ENCODE results near the gene F7.
"Not testable (repeated sequence)": the region's sequence is repeated elsewhere in the genome, so short reads cannot be mapped to it uniquely, and the experiment has no call there.

F7 gene

DNA sequence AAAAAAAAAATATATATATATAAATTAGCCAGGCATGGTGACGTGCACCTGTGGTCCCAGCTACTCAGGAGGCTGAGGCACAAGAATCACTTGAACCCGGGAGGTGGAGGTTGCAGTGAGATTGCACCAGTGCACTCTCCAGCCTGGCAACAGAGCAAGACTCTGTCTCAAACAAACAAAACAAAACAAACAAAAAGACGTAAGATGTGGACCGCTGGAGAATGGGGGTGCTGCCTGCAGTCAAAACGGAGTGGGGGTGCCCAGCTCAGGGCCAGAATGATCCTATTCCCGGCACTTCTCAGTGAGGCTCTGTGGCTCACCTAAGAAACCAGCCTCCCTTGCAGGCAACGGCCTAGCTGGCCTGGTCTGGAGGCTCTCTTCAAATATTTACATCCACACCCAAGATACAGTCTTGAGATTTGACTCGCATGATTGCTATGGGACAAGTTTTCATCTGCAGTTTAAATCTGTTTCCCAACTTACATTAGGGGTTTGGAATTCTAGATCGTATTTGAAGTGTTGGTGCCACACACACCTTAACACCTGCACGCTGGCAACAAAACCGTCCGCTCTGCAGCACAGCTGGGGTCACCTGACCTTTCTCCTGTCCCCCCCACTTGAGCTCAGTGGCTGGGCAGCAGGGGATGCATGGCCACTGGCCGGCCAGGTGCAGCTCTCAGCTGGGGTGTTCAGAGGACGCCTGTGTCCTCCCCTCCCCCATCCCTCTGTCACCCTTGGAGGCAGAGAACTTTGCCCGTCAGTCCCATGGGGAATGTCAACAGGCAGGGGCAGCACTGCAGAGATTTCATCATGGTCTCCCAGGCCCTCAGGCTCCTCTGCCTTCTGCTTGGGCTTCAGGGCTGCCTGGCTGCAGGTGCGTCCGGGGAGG, at the start of gene F7:
F7 (plus strand) TSS at position 760 of the 889 bp plus-strand sequence; CDS start at position 811, 51 bp downstream.
- peak; percentile 65 for DNase-seq (ENCODE audit: low spot score)

DNA sequence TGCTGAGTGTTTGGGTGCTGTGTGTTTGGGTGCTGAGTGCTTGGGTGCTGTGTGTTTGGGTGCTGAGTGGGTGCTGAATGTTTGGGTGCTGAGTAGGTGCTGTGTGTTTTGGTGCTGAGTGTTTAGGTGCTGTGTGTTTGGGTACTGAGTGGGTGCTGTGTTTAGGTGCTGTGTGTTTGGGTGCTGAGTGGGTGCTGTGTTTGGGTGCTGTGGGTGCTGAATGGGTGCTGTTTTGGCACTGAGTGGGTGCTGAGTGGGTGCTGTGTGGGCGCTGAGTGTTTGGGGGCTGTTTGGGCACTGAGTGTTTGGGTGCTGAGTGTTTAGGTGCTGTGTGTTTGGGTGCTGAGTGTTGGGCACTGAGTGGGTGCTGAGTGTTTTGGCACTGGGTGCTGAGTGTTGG, 48.5 kb upstream of the F7 start:
- DNase-seq (ENCODE audit: low spot score) = no peak

DNA sequence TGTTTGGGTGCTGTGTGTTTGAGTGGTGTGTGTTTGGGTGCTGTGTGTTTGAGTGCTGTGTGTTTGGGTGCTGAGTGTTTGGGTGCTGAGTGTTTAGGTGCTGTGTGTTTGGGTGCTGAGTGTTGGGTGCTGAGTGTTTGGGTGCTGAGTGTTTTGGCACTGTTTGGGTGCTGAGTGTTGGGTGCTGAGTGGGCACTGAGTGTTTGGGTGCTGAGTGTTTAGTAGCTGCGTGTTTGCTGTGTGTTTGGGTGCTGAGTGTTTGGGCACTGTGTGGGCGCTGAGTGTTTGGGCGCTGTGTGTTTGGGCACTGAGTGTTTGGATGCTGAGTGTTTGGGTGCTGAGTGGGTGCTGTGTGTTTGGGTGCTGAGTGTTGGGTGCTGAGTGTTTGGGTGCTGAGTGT, 48.0 kb upstream of the F7 start:
- DNase-seq (ENCODE audit: low spot score) = not testable (repeated sequence)

DNA sequence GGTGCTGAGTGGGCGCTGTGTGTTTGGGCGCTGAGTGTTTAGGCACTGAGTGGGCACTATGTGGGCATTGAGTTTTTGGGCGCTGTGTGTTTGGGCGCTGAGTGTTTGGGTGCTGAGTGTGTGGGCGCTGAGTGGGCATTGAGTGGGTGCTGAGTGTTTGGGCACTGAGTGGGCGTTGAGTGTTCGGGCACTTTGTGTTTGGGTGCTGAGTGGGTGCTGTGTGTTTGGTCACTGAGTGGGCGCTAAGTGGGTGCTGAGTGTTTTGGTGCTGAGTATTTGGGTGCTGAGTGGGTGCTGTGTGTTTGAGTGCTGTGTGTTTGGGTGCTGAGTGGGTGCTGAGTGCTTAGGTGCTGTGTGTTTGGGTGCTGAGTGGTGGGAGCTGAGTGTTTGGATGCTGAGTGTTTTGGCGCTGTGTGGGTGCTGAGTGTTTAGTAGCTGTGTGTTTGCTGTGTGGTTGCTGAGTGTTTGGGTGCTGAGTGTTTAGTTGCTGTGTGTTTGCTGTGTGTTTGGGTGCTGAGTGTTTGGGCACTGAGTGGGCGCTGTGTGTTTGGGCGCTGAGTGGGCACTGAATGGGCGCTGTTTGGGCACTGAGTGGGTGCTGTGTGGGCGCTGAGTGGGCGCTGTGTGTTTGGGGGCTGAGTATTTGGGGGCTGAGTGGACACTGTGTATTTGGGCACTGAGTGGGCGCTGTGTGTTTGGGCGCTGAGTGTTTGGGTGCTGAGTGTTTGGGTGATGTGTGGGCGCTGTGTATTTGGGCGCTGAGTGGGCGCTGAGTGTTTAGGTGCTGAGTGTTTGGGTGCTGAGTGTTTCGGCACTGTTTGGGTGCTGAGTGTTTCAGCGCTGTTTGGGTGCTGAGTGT, 47.2 kb upstream of the F7 start:
- no peak for DNase-seq (ENCODE audit: low spot score)

DNA sequence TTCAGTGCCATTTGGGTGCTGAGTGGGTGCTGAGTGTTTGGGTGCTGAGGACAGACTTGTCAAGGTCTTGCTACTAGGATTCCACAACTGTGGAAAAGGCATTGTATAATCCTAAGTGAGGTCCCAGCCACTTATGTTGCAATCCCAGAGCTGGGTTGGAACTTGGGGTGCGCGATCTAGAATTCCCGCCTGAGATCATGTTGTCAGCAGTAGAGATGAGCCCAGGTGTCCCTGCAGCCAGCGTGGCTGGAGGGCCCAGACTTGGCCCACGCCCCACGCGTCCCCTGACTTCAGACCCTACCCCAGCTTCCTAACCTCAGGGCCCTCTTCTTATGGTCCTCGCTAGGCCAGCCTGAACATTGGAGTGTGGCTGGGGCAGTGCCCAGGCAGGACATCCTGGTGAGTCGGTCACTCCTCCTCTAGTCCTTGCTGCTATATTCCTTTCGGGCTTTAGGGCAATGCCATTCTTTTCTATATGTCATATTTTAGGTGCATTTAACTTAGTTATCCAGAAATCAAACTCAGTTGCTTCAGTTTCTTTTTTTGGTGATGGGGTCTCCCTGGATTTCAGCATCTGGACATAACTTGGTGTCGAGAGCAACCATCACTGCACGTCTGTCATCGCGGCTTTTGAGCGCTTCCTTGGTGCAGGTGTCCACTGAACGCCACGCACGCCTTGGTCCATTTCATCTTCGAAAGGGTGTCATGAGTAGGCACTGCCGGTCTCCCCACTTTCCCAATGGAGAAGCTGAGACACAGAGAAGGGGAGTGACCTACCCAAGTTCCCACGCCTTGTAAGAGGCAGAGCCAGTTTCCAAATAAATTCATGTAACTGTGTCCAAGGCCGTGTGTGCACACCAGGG, 46.4 kb upstream of the F7 start:
- no peak for DNase-seq (ENCODE audit: low spot score)

DNA sequence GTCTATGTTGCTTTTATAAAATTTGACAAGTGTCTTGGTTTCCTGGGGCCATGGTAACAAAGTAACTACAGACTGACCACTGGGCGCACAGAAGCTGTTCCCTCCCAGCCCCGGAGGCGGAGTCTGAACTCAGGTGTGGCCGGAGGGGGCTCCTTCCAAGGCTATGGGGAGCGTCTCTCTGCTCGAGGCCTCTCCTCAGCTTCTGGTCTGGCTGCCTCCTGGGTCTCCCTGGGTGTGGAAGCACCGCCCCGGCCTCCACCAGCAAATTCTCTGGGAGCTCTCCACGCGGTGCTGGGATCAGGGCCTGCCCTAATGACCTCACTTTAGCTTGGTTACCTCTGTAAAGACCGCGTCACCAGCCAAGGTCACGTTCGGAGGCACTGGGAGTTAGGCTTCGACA, 45.7 kb upstream of the F7 start:
- DNase-seq (ENCODE audit: low spot score) = no peak

DNA sequence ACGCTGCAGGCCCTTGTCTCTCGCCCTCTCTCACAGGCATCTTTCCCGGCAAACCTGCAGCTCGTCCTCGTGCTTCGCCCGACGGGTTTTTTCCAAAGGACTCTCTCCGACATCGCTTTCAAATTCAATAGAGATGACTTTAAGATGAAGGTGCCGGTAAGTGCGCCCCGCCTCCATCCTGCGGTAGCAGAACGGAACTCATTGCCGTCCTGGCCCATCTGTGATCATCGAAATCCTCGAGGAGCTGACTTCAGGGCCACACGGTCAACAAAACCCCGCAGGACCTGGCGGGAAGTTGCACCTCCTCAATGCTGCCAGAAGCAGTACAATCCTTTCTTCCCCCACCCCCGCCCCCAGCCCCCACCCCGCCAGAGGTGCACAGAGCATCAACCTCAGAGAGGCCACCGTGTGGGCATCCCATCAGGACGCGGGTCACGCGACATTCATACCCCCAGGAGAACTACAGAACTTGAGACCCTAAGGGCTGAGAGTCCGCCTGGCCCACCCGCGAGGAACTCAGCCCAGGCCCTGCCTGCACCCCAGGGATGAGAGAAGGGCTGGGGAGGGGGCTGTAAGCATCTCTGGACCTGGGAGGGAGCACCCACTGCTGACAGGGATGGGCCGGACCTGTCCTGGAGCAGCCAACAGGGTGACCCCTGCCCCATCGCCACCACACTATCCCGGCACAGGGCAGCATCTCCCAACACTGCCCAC, 44.9 kb upstream of the F7 start:
- DNase-seq (ENCODE audit: low spot score) = no peak

DNA sequence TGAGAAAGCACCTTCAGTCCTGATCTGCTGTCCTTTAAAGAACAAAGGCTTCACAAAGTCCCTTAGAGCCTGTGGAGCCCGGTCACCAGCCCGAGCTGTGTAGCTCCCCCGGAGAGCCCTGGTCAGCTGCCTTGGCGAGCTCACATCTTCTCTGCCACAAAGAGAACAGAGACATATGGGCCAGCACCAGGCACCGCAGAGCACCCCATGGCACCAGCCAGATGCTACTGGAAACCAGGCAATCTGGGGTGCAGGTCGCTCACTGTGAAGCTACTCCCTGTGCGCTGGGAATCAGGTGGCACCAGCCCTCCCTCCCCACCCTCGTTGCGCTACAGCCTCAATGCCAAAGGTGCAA, 44.3 kb upstream of the F7 start:
- DNase-seq (ENCODE audit: low spot score) = no peak

DNA sequence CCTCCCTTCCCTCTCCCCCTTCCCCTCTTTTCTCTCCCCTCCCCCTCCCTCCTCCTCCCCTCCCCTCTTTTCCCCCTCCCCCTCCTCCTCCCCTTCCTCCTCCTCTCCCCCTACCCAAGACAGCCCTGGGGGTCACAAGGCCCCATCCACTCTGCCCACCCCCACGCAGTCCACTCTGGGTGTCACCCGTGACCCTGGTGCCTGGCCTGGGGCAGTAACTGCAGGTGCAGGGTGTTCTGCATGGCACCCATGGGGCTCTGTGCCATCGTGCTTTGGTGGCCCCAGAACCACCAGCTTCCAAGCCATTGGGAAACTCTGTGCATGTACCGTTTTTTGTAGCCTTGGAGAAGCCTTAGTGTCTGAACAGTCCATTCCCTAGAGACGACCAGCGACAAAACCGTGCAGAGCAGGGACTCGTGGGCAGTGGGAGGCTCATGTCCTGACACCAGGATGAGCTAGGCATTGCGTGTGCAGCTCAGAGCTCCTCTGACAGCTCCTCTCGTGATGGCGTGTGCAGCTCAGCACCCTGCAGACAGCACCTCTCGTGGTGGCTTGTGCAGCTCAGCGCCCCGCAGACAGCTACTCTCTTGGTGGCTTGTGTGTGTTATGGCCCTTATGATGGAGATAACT, 43.7 kb upstream of the F7 start:
- no peak for DNase-seq (ENCODE audit: low spot score)

DNA sequence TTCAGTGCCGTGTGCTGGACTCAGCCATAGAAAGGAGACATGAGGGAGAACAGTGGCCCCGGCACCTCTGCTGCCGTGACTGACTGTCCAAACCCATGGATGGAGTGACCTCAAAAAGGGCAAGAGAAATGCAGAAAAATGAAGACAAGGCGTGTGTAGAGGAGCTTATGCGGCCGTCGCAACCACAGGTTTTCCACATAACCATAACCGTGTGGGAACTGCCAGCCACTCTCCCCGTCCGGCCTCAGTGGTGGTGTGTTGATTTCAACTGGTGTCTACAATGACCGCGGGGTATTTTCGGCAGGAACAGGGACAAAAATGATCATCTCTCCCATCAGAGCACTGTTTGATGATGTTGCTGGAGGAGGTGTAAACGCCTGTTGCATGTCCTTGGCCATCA, 42.9 kb upstream of the F7 start:
- no peak for DNase-seq (ENCODE audit: low spot score)

DNA sequence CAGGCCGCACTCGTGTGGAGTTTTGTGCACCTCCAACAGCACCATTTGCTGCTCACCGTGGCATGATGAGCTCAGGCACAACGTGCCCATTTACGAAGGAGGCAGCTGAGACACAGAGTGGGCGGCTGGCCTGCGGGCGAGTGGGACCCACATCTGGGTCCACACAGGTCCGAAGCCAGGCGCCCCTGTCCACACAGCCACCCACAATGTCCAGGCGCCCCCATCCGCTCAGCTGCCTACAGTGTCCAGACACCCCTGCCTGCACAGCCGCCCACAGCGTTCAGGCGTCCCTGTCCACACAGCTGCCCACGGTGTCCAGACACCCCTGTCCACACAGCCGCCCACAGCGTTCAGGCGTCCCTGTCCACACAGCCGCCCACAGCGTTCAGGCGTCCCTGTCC, 42.5 kb upstream of the F7 start:
- no peak for DNase-seq (ENCODE audit: low spot score)

DNA sequence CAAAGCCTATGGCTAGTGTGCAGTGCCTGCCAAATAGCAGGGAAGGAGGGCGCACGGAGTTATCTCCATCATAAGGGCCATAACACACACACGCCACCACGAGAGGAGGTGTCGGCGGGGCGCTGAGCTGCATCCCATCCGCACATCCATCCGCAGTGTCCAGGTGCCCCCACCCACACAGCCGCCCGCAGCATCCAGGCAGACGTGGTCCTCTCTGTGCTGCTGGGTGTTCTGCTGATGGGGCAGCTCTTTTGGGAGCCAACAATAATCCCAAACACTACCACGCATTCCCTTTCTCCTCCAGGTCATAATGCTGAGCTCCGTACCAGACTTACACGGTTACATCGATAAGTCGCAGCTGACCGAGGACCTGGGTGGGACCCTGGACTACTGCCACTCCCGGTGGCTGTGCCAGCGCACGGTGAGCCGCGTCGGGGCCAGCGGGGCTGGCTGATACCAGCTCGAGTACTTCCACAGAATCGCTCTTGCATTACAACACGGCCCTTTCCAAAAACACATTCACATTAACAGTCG, 41.5 kb upstream of the F7 start:
- no peak for DNase-seq (ENCODE audit: low spot score)

DNA sequence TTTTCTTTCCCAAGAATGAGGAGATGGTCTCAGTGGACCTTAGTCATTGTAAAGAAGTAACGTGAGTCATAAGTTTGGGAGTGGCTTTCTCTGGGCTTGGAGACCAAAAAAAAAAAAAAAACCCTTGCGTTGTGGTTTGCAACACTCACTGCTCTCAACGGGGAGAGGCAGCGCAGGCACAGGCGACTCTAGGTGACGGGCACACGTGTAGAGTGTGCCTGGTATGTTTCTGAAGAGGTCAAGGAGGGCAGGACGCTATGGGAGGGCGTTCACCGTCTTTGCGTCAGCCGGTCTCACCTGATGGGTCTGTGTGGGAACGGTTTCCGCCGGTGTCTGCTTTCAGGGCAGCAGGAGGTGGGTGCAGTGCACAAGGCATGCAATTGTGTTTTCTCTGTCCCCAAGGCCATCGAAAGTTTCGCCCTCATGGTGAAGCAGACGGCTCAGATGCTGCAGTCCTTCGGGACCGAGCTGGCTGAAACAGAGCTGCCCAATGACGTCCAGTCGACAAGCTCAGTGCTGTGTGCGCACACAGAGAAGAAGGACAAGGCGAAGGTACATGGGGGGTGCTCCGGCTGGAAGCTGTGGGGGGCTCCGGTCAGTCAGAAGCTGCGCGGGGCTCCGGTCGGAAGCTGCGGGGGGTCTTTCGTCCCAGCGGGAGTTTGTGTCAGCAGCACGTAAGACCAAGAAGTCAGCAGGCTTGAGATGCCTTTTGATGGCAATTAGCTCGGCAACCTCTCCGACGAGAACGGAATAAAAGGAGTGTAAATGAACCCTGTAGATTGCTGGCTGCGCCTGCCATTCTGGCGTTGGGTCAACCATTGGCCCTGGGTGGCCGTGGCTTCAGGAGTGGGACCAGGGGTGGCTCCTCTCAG, 40.8 kb upstream of the F7 start:
- peak; percentile 79 for DNase-seq (ENCODE audit: low spot score)

DNA sequence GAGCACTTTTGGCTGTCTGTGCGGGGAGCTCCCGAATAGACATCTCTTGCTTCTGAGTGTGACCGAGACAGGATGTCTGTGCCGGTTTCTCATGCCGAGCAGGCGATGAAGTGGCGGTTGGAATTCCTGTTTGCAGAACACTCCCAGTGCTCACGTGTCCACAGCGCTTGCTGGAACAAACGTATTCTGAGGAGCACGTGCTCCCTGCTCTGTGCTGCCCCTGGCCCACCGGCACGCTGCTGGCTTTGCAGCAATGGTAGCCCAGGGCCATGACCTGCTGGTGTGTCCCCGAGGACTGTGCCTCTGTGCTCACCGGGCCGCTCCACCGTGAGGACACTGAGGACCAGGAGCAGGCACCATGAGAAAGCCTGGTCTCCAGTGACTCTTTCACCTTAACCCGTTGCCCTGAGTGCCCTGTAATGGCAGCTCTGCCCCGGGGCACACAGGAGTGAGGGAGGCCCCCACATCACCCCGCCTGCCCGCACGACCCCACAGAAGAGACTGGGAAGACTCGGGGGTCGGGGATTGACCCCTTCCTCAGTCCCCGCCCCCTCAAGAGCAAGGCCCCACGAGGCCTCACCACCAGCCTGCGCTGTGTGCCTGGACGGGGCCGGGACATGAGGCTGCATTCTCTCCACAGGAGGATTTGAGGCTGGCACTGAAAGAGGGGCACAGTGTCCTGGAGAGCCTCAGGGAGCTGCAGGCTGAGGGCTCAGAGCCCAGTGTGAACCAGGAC, 40.0 kb upstream of the F7 start:
- DNase-seq (ENCODE audit: low spot score) = peak; percentile 52

DNA sequence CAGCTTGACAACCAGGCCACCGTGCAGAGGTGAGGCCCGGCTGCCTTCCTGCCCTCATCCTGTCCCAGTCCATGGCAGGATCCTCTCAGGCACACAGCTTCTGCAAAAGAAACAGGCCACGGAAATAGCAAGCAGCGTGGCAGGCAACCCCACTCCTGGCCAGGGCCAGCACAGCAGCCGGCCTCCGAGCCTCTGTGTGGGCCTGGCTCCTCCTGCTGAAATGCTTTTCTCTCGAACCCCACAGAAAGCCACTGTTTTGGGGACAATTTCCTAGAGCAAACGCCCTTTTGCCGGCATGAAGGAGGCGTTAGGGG, 39.5 kb upstream of the F7 start:
- DNase-seq (ENCODE audit: low spot score) = no peak

DNA sequence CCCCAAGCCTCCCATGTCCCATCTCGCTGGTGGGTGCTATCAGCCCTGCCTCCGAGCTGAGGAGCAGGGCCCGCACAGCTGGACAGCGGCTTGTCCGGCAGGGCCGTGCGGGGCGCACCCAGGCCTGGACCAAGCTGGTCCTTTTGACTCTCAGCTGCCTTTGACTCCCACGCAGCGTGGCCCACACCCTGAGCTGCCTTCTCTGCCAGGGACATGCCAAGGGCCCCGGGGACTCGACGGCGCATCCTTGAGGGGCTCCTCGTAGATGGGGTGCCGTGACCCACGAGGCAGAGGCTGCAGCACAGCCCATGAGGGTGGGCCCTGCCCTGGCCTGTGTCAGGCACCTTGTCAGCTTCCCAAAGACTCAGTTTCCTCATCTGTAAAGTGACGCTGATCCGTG, 38.8 kb upstream of the F7 start:
- no peak for DNase-seq (ENCODE audit: low spot score)

DNA sequence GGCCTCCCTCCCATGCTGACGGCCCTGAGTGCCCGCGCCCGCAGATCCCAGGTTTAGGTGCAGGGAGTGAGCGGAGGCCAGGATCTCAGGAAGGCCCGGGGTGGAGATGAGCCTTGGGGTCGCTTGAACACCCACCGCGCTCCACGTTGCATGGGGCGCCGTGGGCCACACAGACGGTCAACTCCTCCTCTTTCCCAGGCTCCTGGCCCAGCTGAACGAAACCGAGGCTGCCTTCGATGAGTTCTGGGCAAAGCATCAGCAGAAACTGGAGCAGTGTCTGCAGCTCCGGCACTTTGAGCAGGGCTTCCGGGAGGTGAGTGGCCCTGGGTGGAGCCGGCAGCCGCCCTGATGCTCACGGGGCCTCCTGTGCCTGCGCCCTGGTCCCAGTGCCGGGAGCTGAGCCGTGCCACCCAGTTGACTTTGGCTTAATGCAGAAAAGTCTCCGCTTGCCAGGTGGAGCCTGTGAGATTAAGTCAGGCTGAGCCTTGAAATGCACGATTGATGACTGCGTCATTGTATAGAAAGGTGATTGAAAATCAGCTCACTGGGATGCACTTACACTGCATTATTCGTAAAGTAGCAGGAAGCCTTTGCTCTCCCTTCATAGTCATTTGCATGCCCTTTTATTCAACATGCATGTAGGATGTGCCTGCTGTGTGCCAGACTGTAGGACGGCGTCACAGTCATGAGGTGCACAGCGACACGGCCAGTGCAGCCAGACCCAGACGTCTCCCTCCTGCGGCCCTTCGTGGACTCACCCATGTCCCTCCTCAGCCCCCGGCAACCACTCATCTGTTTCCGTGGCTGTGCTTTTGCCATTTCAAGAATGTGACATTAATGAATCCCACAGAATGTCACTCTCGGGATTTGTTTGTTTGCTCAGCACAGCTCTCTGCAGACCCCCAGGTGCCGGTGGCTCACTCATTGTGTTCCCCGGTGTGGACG, 35.5 kb upstream of the F7 start:
- no peak for DNase-seq (ENCODE audit: low spot score)

DNA sequence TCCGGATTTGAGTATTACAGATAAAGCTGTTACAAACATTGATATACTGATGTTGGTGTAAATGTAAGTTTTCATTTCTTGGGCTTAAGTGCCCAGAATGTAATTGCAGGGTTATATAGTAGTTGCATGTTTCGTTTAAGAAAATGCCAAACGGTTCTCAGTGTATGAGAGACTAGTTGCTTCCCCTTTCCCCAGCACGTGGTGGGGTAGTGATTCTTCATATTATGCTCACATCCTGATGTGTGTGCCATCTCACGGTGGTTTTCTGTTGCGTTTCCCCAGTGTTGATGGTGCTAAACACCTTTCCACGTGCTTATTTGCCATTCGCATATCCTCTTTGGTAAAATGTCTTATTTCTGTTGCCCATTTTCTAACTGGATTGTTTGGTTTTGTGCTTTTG, 34.7 kb upstream of the F7 start:
- DNase-seq (ENCODE audit: low spot score) = no peak

All from AG08396 (cell line).